G401.6 (cell line): ENCODE measurements around the gene TAS1R3.

ENCODE experiments used
- FAIRE-seq: peaks from 2 replicates; lab custom pipeline; 2012; peaks lifted over from hg19 to GRCh38; lab: Jason Lieb, UNC

Gene TAS1R3

GRCh38 chr1:1324524-1325287 lies 6.4 kb upstream of the TAS1R3 start, which contains the start of the genes CPTP and INTS11:
CPTP (plus strand) TSS chr1:1324802; CDS start chr1:1326911, 2,109 bp downstream.
INTS11 (minus strand) TSS chr1:1324660; CDS start chr1:1324608, 52 bp downstream.
- no peak for FAIRE-seq

- no peak for FAIRE-seq
These were observed 5.6 kb upstream of the TAS1R3 start for GRCh38 chr1:1325288-1326074.

DNA sequence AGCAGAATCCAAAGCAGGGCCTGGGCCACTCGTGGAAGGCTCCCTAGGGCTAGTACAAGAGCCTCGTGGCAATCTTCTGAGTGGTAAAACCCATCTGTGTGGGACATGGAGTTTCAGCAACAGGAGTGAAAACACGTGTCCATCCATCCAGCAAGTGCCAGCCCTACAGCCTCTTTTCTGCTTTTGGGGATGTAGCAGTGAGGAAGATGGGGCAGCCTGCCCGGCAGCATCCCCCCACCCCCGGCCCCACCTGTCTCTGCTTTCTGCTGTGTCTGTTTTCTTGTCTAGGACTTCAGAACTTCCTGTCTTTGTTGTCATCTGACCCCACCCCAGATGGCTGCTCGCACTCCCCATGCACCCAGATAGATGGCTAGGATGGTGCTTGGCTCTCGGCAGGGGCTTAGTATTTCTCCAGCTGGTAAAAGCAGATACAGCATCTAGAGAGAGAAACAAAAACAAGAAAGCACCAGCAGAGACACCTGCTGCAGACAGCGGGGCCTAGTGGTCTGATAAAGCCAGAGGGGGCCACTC lies 4.9 kb upstream of the TAS1R3 start:
- FAIRE-seq: no peak

DNA sequence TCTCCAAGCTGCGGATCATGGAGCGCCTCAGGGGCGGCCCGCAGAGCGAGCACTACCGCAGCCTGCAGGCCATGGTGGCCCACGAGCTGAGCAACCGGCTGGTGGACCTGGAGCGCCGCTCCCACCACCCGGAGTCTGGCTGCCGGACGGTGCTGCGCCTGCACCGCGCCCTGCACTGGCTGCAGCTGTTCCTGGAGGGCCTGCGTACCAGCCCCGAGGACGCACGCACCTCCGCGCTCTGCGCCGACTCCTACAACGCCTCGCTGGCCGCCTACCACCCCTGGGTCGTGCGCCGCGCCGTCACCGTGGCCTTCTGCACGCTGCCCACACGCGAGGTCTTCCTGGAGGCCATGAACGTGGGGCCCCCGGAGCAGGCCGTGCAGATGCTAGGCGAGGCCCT lies 3.8 kb upstream of the TAS1R3 start:
- no peak for FAIRE-seq

DNA sequence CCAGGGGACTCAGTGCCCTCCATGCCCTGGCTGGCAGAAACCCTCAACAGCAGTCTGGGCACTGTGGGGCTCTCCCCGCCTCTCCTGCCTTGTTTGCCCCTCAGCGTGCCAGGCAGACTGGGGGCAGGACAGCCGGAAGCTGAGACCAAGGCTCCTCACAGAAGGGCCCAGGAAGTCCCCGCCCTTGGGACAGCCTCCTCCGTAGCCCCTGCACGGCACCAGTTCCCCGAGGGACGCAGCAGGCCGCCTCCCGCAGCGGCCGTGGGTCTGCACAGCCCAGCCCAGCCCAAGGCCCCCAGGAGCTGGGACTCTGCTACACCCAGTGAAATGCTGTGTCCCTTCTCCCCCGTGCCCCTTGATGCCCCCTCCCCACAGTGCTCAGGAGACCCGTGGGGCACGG lies 2.8 kb upstream of the TAS1R3 start:
- no peak for FAIRE-seq

DNA sequence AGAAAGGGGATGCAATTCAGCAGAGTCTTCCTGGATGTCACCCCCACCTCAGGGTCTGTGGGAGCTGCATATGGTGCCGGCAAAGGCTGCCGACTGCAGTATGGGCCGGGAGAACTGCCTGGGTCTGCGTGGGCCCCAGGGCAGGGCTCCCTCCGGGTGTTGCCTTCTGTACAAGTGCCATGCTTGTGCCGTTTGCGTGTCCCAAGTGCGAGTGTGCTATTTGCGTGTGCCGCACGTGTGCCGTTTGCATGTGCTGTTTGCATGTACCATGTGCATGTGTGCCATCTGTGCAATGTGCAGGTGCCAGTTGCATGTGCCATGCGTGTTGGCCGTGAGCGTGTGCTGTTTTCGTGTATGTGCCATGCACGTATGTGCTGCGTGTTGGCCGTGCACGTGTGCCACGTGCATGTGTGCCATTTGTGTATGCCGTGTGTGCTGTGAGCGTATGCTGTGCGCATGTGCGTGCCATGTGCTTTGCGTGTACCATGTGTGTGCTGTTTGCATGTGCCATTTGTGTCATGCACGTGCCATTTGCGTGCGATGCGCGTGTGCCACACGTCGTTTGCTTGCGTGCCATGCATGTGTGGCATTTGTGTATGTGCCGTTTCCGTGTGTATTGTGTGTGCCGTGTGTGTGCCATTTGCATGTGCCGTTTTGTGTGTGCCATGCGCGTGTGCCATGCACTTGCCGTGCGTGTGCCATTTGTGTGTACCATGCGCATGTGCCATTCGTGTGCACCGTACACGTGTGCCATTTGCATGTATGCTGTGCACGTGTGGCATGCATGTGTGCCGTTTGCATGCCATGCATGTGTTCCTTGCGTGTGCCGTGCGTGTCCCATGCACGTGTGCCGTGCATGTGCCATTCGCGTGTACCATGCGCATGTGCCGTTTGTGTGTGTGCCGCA lies 1.5 kb upstream of the TAS1R3 start:
- no peak for FAIRE-seq

- no peak for FAIRE-seq
These were observed 563 bp upstream of the TAS1R3 start for GRCh38 chr1:1330366-1331067.

DNA sequence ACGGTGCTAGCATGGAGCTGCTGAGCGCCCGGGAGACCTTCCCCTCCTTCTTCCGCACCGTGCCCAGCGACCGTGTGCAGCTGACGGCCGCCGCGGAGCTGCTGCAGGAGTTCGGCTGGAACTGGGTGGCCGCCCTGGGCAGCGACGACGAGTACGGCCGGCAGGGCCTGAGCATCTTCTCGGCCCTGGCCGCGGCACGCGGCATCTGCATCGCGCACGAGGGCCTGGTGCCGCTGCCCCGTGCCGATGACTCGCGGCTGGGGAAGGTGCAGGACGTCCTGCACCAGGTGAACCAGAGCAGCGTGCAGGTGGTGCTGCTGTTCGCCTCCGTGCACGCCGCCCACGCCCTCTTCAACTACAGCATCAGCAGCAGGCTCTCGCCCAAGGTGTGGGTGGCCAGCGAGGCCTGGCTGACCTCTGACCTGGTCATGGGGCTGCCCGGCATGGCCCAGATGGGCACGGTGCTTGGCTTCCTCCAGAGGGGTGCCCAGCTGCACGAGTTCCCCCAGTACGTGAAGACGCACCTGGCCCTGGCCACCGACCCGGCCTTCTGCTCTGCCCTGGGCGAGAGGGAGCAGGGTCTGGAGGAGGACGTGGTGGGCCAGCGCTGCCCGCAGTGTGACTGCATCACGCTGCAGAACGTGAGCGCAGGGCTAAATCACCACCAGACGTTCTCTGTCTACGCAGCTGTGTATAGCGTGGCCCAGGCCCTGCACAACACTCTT lies 1.1 kb downstream of the TAS1R3 start:
- FAIRE-seq: no peak

GRCh38 chr1:1332774-1333480 lies 1.8 kb downstream of the TAS1R3 start:
- no peak for FAIRE-seq

GRCh38 chr1:1333551-1334241 lies 2.6 kb downstream of the TAS1R3 start:
- no peak for FAIRE-seq

DNA sequence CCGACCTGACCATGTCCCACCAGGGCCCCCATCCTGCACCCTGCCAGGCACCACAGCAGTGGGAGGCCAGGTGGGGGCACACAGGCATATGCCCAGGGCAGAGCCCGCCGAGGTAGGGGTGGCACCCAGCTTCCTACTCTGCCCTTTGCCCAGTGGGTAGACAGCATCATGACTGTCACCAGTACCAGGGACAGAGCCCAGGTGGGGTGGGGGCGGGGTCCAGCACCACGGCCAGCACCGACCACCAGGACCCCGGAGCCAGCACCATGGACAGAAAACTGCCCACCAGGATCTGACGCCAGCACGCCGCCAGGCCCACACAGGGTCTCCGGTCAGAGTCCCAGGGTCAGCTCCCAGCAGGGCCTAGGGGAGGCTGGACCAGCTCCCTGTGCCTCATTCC lies 3.8 kb downstream of the TAS1R3 start:
- FAIRE-seq: no peak

DNA sequence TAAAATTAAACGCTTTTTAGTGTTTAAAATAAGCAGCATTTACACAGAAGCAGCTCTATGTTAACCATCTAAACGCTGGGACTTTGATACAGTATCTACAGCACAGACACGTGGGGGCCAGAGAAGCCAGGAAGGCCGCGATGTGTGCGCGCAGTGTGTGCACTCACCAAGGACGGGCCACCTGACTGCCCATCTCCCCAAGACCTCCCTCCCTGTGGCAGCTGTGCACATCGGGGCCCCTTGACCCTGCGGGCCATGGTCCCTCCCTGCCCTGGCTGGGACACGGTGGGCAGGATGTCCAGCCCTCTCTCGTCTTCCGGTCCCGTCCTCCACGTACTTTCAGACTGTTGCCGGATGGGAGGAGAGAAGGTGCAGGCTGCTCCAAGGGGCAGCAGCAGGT lies 4.2 kb downstream of the TAS1R3 start:
- no peak for FAIRE-seq

DNA sequence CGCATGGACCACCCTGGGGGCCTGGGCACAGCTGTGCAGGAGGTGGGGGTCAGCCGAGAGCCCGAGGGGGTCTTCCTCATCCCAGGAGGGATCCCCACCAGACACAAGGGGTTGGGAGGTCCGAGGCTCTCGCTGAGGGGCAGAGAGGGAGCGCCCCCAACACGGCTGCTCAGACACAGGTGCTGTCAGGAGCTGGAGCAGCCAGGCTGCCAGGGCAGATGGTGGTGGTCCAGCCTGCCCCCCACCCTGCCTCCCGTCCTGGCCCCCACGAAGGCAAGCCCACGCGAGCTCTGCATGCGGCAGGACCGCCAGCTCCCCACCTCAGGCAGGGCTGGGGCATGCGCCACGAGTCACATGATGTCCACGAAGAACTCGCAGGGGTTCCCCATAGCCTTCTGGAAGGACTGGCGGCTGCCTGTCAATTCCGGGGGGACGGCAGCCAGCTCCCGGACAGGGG lies 4.7 kb downstream of the TAS1R3 start:
- FAIRE-seq: no peak

GRCh38 chr1:1336446-1336845 lies 5.4 kb downstream of the TAS1R3 start:
- no peak for FAIRE-seq

DNA sequence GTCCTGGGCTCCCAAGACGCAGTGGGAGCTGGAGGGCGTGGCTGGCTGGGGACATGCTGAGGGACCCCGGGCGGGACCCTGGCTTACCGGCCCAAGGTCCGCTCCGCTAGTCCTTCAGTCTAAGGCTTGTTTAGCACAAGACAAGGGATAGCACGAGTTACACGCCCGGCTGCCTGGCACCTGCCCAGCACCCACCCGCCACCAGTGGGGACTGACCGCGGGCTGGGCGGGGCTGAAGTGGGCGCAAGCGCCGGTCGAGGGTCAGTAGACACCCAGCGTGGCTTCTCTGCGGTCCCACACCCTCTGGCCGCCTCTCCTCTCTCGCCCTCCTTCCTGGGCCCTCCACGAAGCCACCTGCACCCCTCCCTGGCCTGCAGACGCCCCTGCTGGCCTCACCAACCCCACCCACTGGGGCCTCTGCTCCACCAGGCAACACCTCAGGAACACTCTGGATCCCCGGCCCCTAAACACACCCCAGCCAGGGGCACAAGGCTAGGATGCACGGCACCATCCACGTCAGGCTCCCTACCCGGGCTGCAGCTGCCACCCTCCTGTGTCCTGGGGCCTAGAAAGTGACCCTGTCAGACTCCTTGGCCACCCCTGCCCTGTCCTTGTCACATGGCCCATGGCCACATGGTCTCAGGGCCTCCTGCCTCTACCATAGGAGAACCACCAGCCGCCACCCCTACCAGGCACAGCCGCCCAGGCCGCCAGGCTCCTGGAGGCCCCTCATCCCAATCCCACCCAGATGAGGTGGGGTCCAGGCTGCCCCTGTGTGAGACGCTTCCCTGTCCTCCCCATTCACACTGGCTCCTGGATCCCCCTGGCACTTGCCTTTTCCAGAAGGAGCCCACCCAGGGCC lies 6.1 kb downstream of the TAS1R3 start:
- no peak for FAIRE-seq

GRCh38 chr1:1337793-1338147 lies 6.7 kb downstream of the TAS1R3 start:
- no peak for FAIRE-seq

- FAIRE-seq: no peak
These were observed 7.2 kb downstream of the TAS1R3 start for GRCh38 chr1:1338278-1338677.

DNA sequence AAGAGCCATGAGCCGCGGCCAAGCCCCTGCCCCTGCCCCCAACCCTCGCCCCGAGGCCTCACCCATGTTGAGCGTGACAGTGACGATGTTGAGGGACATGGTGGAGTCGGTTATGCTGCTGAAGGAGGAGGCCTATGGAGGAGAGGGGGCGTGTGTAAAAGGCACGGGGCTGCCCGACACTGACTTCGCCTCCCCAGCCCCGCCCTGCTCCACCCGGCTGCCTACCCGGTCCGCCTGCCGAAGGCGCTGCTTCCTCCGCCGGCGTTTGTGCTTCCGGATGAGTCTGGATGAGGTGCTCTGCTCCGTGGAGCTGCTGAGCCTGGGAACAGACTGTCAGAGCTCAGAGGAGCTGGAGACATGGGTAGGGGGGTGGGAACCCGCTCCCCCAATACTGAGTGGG lies 9.1 kb downstream of the TAS1R3 start:
- no peak for FAIRE-seq
